ENCODE results near the gene CYS1. TPM values are rescaled to one million over a fixed set of nuclear protein-coding genes. Genes with fewer than 3 reads are reported as not detected.

CYS1 gene
- polyA plus RNA-seq, 1 donor from 2014 or later, result not detected

DNA sequence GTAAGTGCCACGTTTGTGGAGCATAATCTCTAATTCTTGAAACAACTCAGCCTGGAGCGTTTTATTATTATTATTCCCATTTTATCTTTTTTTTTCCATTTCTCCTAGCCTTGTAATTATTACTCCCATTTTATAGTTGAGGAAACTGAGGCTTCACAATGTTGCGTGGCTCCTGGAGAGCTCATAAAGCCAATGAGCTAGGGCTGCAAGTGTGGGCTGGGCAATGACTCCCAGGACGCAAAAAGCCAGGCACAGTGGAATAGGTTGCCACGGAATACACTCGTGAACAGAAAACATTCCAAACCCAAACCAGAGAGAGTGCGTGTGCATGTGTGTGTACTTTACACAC, 50.4 kb downstream of the CYS1 start:
- Histone ChIP-seq H3K9ac (ENCODE audit: low read length) (no peak overlapping the region), H3K4me2 (ENCODE audit: low read length) (no peak overlapping the region), H4K20me1 (ENCODE audit: insufficient read depth) (no peaks in the 10 kb centered on the region), H3K27ac (ENCODE audit: low read length) (no peak overlapping the region), H3K9me2 (ENCODE audit: insufficient read depth, low read length) (no peaks in the 10 kb centered on the region), H3K36me3 (ENCODE audit: insufficient read depth, low read length) (no peaks in the 10 kb centered on the region), H3K27me3 (ENCODE audit: insufficient read depth, low read depth, low read length) (no peaks in the 10 kb centered on the region), H3K9me3 (ENCODE audit: low read length) (no peaks in the 10 kb centered on the region), H3K4me3 (ENCODE audit: low read length) (no peak overlapping the region), H2AFZ (ENCODE audit: low read depth, low read length) (no peak overlapping the region), H3K79me2 (replicated peaks; ENCODE audit: insufficient read depth, low read length) (no peaks in the 10 kb centered on the region), H3F3A (ENCODE audit: insufficient read depth, low read length, poor library complexity, severe bottlenecking) (no peaks in the 10 kb centered on the region)
- TF ChIP-seq MXI1 (conservative IDR thresholded peaks at IDR 0.05; ENCODE audit: poor library complexity, severe bottlenecking) (no peak), SMC3 (conservative IDR thresholded peaks at IDR 0.05; ENCODE audit: poor library complexity) (no peak), RAD21 (conservative IDR thresholded peaks at IDR 0.05) (no peak)

DNA sequence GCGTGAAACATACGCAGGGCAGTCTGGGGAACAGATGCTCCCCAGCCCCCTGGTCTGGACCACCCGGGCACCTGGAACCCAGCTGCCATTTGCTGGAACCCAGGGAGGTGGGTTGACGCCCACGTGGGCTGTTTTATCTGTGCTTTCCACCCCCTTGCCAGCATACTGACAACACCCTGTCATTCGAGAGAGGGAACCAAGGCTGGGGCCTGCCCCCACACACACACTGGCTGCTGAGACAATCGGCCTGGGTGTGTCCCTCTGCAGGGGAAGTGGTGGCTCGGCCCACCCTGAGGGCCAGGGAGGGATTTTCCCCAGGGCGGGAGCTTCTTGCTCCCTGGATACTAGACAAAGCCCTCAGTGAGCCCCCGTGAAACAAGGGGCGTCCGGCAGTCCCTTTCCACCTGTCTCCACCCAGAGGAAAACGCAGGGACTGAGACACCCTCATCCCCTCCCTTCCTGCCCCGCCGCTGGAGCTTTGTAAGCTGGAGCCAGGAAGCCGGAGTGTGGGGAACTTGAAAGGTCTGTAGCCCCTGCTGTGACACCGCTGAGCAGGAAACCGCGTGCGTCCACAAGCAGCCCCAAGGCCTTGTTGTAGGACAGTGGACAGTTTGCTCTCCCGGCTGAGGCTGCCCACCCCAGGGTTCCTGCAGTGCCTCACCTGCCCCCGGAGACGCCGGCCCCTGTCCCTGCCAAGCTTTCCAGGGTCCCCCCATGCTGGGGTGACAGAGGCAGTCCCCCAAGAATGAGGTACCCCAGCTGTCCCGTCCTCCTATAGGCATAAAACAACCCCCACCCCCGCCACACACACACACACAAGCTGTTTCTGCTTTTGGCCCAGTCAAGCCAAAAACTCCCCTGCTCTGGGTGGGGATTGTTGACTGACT, 51.0 kb downstream of the CYS1 start:
- Histone ChIP-seq H3K4me2 (ENCODE audit: low read length) (no peak overlapping the region), H3K79me2 (replicated peaks; ENCODE audit: insufficient read depth, low read length) (no peaks in the 10 kb centered on the region), H3K4me3 (ENCODE audit: low read length) (no peak overlapping the region), H2AFZ (ENCODE audit: low read depth, low read length) (no peak overlapping the region), H3K27me3 (ENCODE audit: insufficient read depth, low read depth, low read length) (no peaks in the 10 kb centered on the region), H3K27ac (ENCODE audit: low read length) (no peak overlapping the region), H4K20me1 (ENCODE audit: insufficient read depth) (no peaks in the 10 kb centered on the region), H3K9me2 (ENCODE audit: insufficient read depth, low read length) (no peaks in the 10 kb centered on the region), H3K36me3 (ENCODE audit: insufficient read depth, low read length) (no peaks in the 10 kb centered on the region), H3F3A (ENCODE audit: insufficient read depth, low read length, poor library complexity, severe bottlenecking) (no peaks in the 10 kb centered on the region), H3K9ac (ENCODE audit: low read length) (no peak overlapping the region), H3K9me3 (ENCODE audit: low read length) (no peaks in the 10 kb centered on the region)
- TF ChIP-seq, protein P1, sequence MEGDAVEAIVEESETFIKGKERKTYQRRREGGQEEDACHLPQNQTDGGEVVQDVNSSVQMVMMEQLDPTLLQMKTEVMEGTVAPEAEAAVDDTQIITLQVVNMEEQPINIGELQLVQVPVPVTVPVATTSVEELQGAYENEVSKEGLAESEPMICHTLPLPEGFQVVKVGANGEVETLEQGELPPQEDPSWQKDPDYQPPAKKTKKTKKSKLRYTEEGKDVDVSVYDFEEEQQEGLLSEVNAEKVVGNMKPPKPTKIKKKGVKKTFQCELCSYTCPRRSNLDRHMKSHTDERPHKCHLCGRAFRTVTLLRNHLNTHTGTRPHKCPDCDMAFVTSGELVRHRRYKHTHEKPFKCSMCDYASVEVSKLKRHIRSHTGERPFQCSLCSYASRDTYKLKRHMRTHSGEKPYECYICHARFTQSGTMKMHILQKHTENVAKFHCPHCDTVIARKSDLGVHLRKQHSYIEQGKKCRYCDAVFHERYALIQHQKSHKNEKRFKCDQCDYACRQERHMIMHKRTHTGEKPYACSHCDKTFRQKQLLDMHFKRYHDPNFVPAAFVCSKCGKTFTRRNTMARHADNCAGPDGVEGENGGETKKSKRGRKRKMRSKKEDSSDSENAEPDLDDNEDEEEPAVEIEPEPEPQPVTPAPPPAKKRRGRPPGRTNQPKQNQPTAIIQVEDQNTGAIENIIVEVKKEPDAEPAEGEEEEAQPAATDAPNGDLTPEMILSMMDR (IDR thresholded peaks at IDR 0.05; ENCODE audit: poor library complexity, severe bottlenecking), result no peak
- TF ChIP-seq, protein P2, sequence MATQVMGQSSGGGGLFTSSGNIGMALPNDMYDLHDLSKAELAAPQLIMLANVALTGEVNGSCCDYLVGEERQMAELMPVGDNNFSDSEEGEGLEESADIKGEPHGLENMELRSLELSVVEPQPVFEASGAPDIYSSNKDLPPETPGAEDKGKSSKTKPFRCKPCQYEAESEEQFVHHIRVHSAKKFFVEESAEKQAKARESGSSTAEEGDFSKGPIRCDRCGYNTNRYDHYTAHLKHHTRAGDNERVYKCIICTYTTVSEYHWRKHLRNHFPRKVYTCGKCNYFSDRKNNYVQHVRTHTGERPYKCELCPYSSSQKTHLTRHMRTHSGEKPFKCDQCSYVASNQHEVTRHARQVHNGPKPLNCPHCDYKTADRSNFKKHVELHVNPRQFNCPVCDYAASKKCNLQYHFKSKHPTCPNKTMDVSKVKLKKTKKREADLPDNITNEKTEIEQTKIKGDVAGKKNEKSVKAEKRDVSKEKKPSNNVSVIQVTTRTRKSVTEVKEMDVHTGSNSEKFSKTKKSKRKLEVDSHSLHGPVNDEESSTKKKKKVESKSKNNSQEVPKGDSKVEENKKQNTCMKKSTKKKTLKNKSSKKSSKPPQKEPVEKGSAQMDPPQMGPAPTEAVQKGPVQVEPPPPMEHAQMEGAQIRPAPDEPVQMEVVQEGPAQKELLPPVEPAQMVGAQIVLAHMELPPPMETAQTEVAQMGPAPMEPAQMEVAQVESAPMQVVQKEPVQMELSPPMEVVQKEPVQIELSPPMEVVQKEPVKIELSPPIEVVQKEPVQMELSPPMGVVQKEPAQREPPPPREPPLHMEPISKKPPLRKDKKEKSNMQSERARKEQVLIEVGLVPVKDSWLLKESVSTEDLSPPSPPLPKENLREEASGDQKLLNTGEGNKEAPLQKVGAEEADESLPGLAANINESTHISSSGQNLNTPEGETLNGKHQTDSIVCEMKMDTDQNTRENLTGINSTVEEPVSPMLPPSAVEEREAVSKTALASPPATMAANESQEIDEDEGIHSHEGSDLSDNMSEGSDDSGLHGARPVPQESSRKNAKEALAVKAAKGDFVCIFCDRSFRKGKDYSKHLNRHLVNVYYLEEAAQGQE (IDR thresholded peaks at IDR 0.05; ENCODE audit: borderline replicate concordance), result no peak
- TF ChIP-seq EP300 (conservative IDR thresholded peaks at IDR 0.05; ENCODE audit: poor library complexity, severe bottlenecking) (no peak), TAF1 (IDR thresholded peaks at IDR 0.05; ENCODE audit: low read depth) (no peak), POLR2AphosphoS5 (IDR thresholded peaks at IDR 0.05) (no peak), MXI1 (conservative IDR thresholded peaks at IDR 0.05; ENCODE audit: poor library complexity, severe bottlenecking) (no peak), RAD21 (conservative IDR thresholded peaks at IDR 0.05) (no peak), EZH2 (IDR thresholded peaks at IDR 0.05; ENCODE audit: borderline replicate concordance, insufficient read depth, low read length, poor library complexity, severe bottlenecking) (no peak), SMC3 (conservative IDR thresholded peaks at IDR 0.05; ENCODE audit: poor library complexity) (no peak)

All from neural cell (in vitro differentiated cells).